HG03064 (cell line): ENCODE data around the gene FNDC3B.
"Not testable (repeated sequence)": the region's sequence is repeated elsewhere in the genome, so short reads cannot be mapped to it uniquely, and the experiment has no call there.

Experiments
- ATAC-seq: cut with Tn5 transposase; IDR thresholded peaks from one replicate; pipeline ENCODE4 v1.9.1; 2021; ENCODE audit warnings: low read depth; ENCODE audit not compliant: unreplicated experiment

Gene FNDC3B

DNA sequence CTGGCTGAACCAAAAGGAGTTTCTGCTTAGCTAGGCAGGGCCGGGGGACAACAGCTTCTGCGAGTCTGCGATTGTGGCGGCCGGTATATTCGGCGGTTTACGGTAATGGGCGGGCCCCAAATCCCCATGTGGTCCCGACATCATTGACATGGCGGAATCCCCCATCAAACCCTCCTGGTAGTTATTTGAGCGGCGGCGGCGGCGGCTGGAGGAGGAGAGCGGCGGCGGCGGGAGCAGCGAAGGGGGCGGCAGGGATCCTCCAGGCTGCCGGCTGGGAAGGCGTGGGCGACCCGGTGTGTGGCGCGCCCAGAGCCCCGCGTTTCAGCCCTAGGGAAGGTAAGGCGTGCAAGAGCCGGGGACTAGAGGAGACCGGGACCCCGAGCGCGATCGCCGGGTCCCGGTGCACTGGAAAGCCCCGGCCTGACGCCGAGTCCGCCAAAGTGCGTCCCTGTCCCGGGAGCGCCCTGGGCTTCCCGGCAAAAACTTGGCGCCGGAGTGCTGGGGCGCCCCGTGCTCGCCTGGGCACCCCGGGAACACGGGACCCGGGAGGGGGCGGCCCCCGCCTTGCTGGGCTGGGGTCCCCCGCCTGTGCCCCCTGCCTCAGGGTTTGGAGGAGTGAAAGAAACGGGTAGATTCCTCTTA lies at the start of gene FNDC3B:
Gene FNDC3B (plus strand): TSS at position 143 of the 642 bp plus-strand sequence. CDS start 72,902 bp downstream, outside the sequence.
- ATAC-seq = peak; percentile 63

- ATAC-seq = not testable (repeated sequence)
Observed at GRCh38 chr3:171990239-171990638, 49.1 kb upstream of the FNDC3B start.

DNA sequence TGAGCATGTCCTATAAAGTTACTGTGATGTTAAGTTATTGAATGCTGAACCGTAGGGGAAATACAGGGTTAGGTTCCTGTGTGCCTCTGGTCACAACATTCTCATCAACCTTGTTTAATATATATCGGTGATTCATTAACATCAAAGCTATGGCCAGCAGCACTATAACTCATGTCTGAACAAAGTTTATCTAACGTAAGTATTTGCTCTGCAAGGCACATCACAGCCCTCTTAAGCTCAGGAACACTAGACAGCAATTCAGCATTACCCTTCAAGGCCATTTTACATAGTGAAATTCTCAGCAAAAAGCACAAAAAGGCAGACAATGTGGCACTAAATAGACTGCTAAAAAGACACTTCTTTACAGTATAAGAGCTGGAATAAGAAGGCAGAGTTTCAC lies 48.2 kb upstream of the FNDC3B start:
- no peak for ATAC-seq

GRCh38 chr3:171994646-171995428 lies 44.5 kb upstream of the FNDC3B start:
- no peak for ATAC-seq

GRCh38 chr3:171995486-171995885 lies 43.9 kb upstream of the FNDC3B start:
- no peak for ATAC-seq

DNA sequence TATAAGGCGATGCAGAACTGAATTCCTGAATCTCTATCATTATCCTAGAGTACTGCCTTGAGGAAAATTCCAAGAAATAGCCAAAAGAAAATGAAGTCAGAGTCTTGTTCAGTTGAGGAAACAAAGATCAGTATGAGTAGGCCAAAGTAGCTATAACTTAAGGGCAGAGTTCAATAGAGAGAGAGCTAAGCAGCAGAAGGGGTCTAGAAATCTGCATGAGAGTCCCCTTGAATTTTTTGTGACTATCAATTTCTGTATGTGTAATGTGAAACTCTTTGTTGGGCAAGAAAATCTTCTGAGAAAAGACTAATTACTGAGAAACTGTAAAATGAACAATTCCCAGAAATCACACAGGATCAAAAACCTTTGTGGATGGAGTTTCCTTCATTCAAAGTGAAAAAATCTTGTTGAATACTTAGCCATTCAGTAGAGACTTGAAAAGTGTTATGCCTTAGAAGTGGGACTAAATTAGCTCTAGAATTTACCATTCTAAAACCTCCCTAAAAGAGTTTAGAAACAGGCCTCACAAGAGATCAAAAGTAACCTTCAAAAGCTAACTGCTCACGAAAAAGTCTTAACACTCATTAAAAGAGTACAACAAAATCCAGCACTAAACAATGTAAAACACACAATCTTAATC lies 43.1 kb upstream of the FNDC3B start:
- ATAC-seq = no peak

DNA sequence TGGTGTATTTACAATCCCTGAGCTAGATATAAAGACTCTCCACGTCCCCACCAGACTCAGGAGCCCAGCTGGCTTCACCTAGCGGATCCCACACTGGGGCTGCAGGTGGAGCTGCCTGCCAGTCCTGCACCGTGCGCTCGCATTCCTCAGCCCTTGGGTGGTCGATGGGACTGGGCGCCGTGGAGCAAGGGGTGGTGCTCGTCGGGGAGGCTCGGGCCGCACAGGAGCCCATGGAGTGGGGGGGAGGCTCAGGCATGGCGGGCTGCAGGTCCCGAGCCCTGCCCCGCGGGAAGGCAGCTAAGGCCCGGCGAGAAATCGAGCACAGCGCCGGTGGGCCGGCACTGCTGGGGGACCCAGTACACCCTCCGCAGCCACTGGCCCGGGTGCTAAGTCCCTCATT lies 40.6 kb upstream of the FNDC3B start:
- not testable (repeated sequence) for ATAC-seq

- not testable (repeated sequence) for ATAC-seq
Observed at GRCh38 chr3:172001616-172002015, 37.8 kb upstream of the FNDC3B start.

DNA sequence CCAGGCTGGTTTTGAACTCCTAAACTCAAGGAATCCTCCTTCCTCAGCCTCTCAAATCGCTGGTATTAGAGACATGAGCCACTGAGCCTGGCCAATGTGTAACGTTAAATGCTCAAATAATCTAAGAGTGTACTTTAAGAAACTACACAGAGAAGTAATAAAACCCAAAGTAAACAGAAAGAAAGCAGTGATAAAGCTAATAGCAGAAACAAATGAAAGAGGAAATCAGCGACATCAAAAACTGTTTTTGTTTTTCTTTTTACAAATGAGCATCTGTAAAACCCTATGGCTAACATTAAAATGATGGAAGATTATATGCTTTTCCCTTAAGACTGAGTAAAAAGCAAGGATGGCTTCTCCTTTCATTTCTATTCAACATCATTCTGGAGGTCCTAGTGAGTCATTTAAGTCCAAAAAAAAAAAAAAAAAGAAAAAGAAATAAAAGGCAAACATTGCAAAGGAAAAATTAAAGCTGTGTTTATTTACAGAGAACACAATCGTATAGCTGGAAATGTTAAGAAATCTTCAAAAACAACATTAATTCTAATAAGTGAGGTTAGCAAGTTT lies 36.8 kb upstream of the FNDC3B start:
- no peak for ATAC-seq

- no peak for ATAC-seq
Observed at GRCh38 chr3:172003146-172003545, 36.2 kb upstream of the FNDC3B start.

DNA sequence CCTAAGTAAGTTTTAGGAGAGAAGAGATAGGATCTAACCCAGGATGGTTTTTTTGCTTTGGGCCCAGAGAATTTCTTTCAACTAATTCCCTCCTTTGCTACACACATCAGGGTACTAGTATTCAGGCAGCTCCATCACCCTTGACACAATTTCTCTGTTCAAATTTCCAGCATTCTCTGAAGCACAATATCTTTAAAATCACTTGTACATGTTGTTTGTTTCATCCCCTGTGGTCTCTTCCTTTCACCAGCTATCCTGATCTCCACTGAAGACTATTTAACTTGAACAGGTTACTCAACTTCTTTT lies 32.4 kb upstream of the FNDC3B start:
- ATAC-seq = no peak

- ATAC-seq = no peak
Observed at GRCh38 chr3:172009803-172010202, 29.6 kb upstream of the FNDC3B start.

DNA sequence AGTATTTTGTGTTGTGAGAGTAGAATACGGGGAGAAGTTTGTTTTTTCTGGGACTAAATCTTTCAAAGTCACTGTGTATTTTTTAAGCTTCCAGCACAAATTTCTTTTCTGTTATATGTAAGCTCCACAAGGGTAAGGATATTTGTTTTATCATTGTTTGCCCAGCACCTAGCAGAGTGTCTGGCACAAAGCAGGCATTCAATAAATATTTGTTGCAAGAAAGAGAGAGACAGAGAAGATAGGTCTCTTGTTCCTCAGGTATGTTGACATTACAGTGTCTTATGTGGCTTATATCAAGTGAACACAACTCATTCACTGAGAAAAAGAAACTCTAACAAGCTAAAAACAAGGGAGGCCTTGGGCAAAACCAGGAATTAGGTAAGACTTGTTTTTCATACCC lies 26.6 kb upstream of the FNDC3B start:
- ATAC-seq = no peak

GRCh38 chr3:172014145-172014544 lies 25.2 kb upstream of the FNDC3B start:
- ATAC-seq = no peak

GRCh38 chr3:172018364-172018763 lies 21.0 kb upstream of the FNDC3B start:
- no peak for ATAC-seq

DNA sequence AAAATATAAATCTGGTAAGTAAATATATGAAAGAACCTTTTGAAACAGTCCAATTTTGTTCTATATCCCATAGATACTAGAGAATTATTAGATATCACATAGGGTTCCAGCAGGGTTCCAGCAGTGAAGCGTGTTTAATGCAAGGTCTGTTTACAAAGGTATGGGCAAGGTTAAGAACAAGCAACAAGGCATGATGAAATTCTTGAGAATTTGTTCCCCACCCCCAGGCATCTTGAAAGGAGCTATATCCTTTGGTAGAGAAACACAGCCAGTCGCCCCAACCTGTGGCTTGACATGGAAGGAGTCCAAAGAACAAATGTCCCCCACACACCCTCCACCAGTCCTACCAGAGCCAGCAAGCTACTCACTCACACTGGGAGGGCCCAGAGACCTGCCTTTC lies 18.6 kb upstream of the FNDC3B start:
- no peak for ATAC-seq

- ATAC-seq = no peak
Observed at GRCh38 chr3:172021164-172021563, 18.2 kb upstream of the FNDC3B start.

DNA sequence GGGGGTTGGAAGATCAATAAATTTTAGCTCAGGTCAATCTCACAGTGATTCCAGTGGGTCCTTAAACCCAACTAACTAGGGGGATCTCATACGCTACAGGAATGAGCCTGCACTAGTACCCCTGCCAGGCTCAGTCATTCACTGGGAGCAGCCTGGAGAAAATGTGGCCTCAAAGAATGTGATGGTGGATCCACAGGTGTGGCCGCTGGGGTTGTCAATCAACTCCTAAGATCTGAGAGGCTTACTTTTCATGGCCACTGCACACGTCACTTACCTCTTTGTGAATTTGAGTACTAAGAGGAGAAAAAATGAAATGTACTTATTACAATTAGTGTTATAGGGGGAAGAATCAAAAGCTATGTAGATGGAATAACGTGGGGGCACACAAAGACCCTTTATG lies 17.5 kb upstream of the FNDC3B start:
- no peak for ATAC-seq

- no peak for ATAC-seq
Observed at GRCh38 chr3:172023915-172024314, 15.5 kb upstream of the FNDC3B start.

DNA sequence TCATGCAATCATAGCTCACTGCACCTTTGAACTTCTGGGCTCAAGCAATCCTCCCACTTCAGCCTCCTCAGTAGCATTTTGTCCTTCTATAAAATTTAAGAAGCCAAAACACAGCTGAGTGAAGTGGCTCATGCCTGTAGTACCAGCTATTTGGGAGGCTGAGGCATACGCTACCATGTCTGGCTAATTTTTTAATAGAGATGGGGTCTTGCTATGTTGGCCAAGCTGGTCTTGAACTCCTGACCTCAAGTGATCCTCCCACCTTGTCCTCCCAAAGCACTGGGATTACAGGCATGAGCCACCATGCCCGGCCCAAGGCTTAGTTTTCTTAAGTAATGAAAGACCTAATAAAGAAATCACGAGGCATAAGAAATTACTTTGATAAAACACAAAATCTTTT lies 14.7 kb upstream of the FNDC3B start:
- no peak for ATAC-seq

DNA sequence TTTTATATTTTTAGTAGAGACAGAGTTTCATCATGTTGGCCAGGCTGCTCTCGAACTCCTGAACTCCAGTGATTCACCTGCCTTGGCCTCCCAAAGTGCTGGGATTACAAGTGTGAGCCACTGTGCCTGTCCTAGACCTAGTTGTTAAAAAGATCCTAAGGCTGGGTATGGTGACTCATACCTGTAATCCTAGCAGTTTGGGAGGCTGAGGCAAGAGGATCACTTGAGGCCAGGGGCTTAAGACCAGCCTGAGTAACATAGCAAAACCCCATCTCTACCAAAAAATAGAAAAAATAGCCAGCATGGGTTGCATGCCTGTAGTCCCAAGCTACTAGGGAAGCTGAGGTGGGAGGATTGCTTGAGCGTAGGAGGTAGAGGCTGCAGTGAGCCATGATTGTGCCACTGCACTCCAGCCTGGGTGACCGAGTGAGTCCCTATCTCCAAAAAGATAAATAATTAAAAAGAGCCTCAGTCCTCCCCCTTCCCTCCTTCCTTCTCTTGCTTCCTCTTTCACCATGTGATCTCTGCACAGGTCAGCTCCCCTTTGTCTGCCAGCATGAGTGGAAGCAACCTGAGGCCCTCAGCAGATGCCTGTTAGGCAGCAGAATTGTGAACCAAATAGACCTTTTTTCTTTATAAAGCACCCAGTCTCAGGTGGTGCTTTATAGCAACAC lies 9.8 kb upstream of the FNDC3B start:
- ATAC-seq = no peak
